ENCODE data around the gene MYO10.
"Not testable (repeated sequence)": the region's sequence is repeated elsewhere in the genome, so short reads cannot be mapped to it uniquely, and the experiment has no call there.

Gene MYO10

DNA sequence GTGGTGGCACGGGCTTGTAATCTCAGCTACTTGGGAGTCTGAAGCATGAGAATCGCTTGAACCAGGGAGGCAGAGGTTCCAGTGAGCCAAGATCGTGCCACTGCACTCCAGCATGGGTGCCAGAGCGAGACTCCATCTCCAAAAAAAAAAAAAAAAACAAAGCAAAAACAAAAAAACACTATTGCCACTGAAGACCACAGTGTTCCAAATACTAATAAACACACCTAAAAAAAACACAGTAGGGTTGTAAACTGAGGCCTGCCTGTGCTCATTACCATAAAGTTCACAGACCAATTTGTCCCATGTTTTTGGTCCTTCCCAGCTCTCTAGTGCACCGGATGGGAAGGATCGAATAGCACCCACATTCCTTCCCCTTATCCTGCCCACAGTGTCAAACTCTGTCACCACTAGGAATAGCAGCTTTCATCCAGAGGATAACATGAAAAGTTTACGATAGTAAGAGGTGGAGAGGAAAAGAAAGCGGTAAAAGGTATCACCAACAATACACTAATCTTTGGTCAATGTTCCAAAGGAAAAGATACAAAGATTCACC lies 49.2 kb downstream of the MYO10 start:
- DNase-seq (ENCODE audit: low spot score): no peak

DNA sequence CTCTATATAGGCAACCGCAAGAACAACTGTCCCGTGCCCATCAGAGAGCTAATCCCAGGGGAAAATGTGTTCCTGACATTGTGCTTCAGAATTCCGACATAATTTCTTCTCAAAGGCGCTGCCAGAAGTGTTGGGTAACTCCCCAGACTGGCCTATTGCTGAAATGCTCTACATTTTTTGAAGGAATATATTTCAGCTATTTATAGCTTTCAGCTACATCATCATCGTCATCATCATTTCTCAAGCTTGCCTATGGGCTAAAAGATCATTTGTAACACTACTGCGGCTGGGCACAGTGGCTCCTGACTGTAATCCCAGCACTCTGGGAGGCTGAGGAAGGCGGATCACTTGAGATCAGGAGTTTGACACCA lies 49.7 kb downstream of the MYO10 start:
- DNase-seq (ENCODE audit: low spot score): no peak

DNA sequence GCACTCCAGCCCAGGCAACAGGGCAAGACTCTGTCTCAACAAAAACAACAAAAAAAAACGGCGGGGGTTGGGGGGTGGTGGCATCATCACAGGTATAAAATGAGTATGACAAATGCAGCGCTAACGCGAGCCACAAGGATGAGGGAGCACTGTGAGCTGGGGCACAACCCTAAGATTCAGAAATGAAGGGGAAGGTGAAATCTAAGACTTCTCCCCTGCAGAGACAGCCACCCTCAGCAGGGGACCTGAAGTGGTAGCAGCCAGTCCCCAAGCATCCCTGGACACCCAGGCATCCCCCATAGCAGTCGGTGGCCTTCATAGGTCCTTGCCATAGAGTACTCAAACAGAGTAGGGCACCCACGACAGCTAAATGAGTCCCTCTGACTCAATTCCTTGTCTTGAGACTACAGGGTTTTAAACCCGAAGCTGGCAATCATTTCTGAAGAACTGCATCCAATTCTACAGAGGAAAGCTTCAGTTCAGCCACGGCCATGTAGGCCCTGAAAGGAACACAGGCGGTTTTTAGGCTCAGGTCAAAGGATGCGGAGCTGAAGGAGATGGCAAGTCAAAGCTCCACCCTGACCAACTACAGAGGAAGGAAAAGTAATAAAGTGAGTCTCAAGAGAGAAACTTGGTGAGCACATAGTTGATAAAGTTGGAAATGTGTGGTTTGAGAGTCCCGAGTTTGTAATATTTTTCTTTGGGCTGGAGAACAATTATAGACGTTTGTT lies 50.3 kb downstream of the MYO10 start:
- no peak for DNase-seq (ENCODE audit: low spot score)

DNA sequence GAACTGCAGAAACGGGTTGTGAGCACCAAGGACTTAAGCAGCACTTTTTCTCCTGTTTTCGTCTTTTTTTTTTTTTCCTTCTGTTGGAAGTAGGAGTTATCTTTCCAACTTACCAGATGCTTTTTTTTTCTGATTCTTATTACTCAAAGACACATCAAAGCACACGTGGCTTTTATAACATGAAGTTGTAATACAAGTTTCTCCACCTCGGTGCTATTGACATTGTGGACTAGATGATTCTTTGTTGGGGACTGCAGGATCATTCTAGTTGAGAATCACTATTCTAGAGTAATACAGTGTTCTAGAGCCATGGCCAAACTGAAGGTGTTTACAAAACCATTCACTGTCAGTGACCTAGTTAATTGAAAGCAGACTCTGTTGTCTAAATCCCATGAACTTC lies 51.5 kb downstream of the MYO10 start:
- DNase-seq (ENCODE audit: low spot score): no peak

DNA sequence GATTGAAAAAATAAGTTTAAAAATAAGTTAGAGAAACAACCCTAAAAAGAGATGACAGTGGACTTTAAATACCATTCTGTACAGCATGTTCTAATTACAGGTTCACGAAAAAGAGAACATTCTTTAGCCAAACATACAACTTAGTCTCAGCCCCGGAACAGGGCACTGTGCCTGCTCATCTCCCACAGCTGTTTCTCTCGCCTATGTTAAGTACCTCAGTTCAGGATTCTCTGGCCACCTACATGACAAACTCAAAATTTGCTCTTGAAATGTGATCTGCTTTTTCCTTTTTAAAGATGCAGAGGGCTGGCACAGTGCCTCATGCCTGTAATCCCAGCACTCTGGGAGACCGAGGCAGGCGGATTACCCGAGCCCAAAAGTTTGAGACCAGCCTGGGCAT lies 52.3 kb downstream of the MYO10 start:
- DNase-seq (ENCODE audit: low spot score): no peak

DNA sequence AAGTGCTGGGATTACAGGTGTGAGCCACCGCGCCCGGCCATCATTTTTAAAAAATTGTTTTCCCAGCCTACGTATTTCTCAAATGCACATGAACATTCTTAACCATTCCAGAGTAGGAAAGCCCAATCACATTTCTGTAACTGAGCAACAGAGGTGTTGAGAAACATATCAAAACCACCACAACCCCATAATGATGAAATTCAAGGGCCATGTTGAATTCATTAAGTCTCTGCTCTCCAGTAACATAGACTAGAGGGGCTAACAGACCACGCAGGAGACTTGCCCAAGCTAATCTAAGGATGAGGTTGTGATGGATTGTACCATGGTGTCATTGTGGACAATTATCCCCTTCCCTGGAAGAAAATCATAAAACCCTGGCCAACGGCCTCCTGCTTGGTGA lies 52.9 kb downstream of the MYO10 start:
- no peak for DNase-seq (ENCODE audit: low spot score)

DNA sequence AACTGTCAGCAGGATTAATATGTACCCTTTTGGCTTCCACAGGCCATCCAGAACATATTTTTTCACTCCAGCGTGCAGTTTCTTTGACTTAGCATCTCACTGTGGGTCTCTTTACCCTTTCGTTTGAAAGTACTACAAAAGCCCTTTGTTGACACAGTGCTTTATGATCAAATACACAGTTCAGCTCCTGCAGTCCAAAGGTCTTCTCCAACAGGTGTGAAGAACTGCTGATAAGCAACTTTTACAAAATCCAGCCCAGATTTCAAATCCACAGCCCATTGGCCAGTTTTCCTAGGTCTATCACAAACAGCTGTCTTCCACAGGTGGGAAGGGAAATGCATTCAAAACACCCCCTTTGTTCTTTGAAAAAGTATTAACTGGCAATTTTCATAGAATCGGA lies 54.8 kb downstream of the MYO10 start:
- no peak for DNase-seq (ENCODE audit: low spot score)

DNA sequence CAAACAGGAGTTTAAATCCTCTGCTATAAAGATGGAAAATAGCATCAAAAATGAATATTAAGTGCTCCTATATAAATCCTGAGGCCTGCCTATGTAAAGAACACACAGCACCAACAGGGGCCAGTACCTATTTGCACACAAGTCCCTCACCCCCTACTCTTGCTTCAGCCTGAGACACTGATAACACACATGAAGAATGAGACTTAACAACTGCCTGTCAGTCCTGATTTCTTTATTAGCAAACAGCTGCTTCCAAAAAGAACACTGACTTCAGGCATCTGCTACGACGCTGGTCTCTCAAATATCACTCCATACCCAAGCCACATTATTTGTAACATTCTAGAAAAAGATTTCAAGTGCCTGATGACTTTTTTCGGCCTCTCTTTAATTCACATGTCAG lies 55.5 kb downstream of the MYO10 start:
- no peak for DNase-seq (ENCODE audit: low spot score)

DNA sequence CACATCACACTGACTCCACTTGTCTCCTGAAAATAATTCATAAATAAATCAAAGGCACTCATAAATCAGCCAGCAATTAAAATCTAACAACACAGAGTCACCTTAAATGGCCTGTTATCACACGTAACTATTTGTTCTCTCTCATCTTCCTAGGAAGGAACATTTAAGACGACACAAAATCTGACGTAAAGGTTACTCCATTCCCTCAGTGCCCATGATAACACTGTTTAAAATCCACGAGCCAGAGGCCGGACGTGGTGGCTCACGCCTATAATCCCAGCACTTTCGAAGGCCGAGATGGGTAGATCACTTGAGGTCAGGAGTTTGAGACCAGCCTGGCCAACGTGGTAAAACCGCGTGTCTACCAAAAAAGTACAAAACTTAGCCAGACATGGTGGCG lies 56.4 kb downstream of the MYO10 start:
- no peak for DNase-seq (ENCODE audit: low spot score)

DNA sequence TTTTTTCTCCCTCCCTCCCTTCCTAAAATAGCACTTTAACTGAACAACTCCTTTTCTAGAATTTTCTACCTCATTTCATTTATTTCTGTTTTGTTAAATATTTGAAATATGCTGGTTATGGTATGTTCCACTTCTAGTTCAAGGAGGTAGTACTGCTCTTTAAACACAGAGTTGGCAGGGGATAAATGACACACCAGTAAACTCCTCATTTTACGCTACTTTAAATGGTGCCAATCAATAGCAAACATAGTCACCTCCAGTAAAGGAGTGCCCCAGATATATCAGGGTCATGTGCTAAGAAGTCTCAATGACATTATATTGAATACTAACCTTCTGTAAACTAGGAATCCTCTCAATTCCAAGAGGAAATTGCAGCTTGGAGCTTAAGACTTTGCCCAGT lies 56.9 kb downstream of the MYO10 start:
- DNase-seq (ENCODE audit: low spot score): no peak

DNA sequence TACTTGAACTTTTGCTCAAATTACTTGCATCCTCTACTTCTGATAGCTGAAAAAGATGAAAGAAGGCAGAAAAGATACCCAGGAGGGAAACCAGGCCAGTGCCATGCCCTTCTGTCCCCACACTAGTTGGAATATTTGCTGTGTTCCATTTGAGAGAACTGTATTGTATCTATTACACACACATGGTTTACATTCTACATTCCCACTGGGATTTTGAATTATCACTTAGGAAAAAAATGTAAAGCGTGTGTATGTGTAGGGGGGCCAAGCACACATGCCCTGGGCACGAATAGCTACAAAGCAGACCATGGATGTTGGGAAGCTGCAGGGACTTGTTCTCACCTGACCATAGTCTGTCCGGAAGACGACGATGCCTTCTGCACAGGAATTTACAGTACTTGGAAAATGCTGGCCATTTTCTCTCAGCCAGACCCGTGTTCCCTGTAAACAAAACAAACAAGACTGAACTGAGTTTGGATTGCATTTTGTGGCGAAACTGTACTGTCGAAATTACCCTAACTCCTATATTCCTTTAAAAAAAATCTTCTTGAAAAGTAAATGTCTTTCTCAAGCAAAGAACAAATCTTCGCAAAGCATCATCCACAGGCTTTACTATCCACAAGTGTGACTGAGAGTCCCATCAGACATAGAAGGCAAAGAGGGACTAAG lies 58.7 kb downstream of the MYO10 start:
- DNase-seq (ENCODE audit: low spot score): no peak

DNA sequence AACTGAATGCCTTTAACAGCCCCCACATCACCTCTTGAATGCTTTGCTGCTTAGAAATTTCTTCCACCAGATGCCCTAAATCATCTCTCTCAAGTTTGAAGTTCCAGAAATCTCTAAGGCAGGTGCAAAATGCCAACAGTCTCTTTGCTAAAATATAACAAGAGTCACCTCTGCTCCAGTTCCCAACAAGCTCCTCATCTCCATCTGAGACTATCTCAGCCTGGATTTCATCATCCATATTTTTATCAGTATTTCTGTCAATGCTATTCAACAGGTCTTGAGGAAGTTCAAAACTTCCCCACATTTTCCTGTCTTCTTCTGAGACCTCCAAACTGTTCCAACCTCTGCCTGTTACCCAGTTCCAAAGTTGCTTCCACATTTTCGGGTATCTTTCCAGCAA lies 61.7 kb downstream of the MYO10 start:
- DNase-seq (ENCODE audit: low spot score): not testable (repeated sequence)

DNA sequence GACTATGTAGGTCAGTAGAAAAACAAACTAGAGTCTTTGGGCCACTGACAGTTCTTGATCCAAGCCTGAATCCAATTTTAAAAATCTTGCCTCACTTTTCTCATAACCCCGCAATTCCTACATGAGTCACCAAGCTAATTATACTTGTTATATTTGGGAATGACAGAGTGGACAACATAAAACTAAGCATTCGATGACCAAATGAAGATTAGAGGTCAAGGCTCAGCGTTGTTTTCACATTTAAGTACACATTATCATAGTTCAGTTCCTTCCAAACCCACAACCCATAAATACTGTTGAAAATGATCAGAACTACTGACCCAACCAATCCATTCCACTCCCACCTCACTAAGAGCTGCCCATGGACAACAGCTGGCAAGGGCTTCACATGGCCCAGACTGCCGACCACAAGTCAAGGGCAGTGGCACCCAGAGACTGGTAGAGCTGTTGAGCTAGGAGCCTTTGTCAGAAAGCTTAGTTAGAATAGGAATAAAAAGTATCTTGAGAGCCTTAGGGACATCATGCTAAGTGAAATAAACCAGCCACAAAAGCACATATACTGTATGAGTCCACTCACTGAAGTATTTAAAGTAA lies 64.2 kb downstream of the MYO10 start:
- DNase-seq (ENCODE audit: low spot score): no peak

DNA sequence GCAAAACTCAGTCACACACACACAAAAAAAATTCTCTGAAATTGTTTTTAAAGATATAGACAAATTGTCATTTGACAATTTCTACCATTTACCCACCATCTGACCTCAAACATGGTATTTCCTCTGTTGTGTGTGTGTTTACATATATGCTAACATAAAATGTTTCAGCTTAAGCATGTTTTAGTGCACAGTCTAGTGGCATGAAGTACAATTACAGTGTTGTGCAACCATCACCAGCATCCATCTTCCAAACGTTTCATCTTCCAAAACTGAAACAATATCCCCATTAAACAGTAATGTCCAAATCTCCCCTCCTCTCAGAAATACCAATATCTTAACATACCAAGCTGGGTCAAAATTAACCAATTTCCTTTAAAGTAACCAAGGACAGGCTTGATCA lies 65.2 kb downstream of the MYO10 start:
- DNase-seq (ENCODE audit: low spot score): no peak

DNA sequence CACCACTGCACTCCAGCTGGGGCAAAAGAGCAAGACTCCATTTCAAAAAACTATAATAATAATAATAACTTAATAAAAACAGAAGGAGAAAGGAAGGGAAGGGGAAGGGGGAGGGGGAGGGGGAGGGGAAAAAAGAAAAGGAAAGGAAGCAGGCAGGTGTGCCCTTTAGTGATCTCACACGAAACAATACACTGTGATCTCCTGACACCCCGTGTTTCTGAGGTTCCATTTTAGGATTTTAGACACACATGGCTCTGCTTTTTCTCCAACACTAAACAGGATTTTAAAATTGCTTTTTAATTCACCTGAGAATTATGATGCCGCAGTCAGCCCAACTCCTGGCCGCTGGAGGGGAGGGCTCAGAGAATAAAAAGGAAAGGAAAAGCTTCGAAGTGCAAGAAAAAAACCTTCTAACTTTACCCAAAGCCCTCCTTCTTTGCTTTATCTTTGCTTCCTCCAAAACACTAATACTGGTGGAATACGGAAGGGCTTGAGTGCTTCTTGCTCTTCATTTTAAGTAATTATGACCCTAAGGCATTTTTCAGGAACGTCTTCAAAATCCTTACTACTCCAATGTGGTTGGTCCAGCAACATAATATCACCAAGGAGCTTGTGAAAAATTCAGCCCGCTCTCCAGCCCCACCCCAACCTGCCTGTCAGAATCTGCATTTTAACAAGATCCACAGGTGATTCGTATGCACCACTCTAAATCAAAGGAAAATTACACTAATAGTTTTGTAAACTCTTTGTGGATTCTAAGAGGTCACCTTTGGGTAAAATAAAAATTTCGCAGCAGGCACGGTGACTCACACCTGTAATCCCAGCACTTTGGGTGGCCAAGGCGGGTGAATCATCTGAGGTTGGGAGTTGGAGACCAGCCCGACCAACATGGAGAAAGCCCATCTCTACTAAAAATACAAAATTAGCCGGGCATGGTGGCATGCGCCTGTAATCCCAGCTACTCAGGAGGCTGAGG lies 66.0 kb downstream of the MYO10 start:
- DNase-seq (ENCODE audit: low spot score): no peak

DNA sequence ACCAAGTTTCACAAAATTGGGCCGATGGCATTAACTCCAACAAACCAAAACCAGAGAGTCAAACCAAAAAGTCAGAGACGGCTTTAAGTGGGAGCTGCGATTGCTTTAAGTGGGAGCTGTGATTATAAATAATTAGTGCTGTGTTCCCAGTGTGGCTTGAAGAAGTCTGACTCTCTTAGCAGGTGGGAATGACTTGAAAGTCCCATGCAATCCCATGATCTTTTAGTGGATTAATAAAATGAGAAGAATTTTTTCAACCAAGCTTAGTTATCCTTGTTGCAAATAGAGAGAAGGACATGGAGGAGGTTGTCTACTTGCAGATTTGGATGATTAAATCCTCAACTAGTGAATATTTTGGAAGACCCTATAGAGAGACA lies 68.5 kb downstream of the MYO10 start:
- DNase-seq (ENCODE audit: low spot score): no peak

DNA sequence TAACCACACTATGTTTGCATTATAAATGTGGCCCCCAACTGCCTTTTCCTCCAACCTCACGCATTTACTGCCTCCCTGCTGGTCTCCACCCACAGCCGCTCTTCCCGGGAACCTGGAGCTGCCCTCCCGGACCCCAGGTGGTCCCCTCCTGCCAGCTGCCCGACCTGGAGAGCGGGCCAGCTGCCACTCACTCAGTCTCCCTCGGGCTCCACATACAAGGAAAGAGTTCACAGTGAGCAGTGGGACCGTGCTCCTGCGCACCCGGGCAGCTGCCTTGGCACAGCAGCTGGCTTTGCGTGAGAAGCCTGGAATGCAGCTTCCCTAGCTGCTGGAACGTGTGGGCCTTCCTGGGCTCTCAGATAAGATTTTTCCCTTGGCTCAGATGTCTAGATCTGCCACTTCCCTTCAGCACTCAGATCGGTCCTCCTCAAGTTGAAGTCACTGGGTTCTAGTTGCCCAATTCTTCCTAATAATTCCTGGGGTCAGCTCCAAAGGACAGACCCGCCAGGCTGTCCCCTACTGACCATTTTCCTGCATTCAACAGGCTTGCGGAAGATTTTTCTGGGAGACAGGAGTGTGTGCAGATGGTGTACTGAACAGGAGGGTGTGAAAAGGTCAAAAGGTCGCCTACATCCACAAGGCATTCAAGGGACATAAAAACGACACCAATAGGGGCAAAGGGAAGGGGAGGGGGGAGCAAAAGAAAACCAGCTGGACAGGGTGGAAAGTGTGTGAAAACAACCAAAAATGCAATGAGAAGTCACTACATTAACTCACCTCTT lies 69.1 kb downstream of the MYO10 start:
- no peak for DNase-seq (ENCODE audit: low spot score)

DNA sequence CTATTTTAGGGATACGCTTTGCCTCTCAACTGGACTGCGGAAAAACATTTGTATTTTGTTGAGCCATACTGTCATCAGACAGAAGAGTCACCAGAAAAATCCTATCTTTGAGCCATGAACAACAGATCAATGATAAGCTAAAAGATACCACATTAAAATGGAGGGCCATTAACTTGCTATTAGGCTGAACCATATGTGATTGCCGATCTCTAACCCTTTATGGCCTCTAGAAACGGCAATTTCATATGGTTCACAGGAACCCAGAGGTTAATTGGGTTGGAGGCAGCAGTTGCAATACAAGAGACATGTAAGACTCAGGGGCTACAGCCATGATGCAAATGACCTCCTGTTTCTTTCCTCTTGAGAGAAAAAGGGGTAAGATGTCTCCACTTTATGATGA lies 69.8 kb downstream of the MYO10 start:
- DNase-seq (ENCODE audit: low spot score): no peak

DNA sequence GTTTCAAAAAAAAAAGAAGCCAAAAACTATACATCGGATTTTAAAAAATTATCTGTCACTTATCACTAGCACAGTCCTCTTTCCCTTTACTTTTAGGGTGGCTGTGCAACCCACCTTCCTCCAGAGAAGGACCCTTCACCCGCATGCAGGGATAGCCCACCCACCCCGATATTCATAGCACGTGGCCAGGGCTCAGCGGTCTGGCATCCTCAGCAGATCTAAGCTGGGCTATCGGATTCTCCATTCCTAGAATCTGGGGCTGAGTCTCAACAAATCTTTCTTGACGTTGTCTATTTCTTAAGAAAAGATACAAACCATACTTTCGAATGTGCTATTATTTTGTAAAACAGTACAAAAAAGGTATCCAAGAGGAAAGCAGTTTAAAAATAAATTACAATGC lies 70.9 kb downstream of the MYO10 start:
- no peak for DNase-seq (ENCODE audit: low spot score)

DNA sequence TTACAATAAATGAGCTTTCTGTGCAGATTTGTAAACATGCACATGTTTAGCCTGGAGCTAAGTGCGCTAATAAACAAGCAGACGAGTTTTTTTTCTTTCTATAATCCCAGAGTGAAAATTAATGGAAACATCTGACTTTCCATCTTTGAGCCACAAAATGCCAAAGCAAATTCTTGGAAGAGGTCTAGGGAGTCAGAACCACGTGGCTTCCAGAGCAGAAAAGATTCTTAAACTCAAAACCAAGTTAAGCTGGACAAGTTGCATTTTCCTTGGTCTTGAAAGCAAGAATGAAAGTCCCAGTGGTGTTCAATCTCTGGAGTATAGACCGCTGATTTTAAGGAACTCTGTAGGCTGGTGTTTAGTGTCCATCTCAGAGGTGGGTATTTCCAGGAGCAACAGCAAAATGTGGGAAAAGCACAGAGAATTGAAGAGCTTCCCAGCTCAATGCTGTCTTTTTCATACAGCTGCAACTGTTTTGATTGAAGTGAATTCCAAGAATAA lies 71.4 kb downstream of the MYO10 start:
- DNase-seq (ENCODE audit: low spot score): no peak

DNA sequence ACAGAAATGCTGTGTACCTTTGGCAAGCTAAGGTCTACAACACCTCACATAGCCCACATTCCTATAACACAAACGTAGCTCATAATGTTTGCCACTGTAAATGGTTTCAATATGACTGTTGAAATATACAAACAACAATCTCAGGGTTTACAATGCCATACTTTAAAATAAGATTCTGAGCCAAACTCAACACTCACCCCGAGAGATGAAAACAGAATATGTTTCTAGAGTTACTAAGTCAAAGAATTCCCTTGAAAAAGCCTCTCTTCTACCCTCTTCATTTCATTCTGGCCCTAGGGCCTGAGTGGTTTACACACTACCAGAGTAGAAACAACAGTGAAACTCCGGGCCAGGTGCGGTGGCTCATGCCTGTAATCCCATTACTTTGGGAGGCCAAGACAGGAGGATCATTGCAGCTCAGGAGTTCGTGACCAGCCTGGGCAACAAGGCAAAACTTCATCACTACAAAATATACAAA lies 72.6 kb downstream of the MYO10 start:
- DNase-seq (ENCODE audit: low spot score): no peak
